Keratinocyte (primary cell): ENCODE results near the gene ZNF365. TPM values are rescaled to one million over a fixed set of nuclear protein-coding genes. Genes with fewer than 3 reads are reported as not detected.

Experiments
- DNase-seq: peaks from one replicate; pipeline ENCODE4 v3.0.0-alpha.2; 2011; ENCODE audit warnings: low read depth, missing footprints, low spot score
- FAIRE-seq: peaks from 2 replicates; lab custom pipeline; 2011; peaks lifted over from hg19 to GRCh38; lab: Jason Lieb, UNC
- H2AFZ ChIP-seq: 2 replicates; pipeline ENCODE4 v1.6.0; 2012; ENCODE audit warnings: low read length, control low read depth, inconsistent platforms; ENCODE audit not compliant: control insufficient read depth
- H3K27ac ChIP-seq: 2 replicates; pipeline ENCODE4 v1.5.1; 2011; ENCODE audit warnings: low read length; ENCODE audit not compliant: control insufficient read depth, insufficient read depth
- H3K27me3 ChIP-seq: 3 replicates; pipeline ENCODE4 v1.6.0; 2011; ENCODE audit warnings: low read length; ENCODE audit not compliant: control insufficient read depth, insufficient read depth; ENCODE audit errors: extremely low read depth
- H3K36me3 ChIP-seq, 2 experiments: 2 replicates in 1 of 2; 3 replicates in 1 of 2; pipeline ENCODE4 v1.5.1; 2011; ENCODE audit warnings: low read length in 2 of 2, mild to moderate bottlenecking in 1 of 2; ENCODE audit not compliant: control insufficient read depth in 2 of 2, insufficient read depth in 2 of 2; ENCODE audit errors: extremely low read depth in 1 of 2
- H3K4me1 ChIP-seq: 3 replicates; pipeline ENCODE4 v1.5.1; 2011; ENCODE audit warnings: low read length; ENCODE audit not compliant: control insufficient read depth, insufficient read depth; ENCODE audit errors: extremely low read depth
- H3K4me2 ChIP-seq: 3 replicates; pipeline ENCODE4 v1.6.0; 2011; ENCODE audit warnings: low read depth, low read length; ENCODE audit not compliant: control insufficient read depth, insufficient read depth; ENCODE audit errors: extremely low read depth
- H3K4me3 ChIP-seq, 3 experiments: fragments of 200-600 bp in 1 of 3; sonication (generic) in 1 of 3; 2 replicates in 2 of 3; 3 replicates in 1 of 3; pipeline ENCODE4 v1.5.1; 2011 to 2016; ENCODE audit warnings: low read length in 3 of 3, mild to moderate bottlenecking in 3 of 3, control low read depth in 2 of 3, inconsistent platforms in 1 of 3, low read depth in 1 of 3, mixed read lengths in 1 of 3, mixed run types in 1 of 3, moderate library complexity in 1 of 3; ENCODE audit not compliant: control insufficient read depth in 2 of 3, insufficient read depth in 2 of 3; ENCODE audit errors: extremely low read depth in 1 of 3
- H3K79me2 ChIP-seq: 2 replicates; pipeline ENCODE4 v1.6.0; 2012; ENCODE audit warnings: low read length; ENCODE audit not compliant: control insufficient read depth, insufficient read depth
- H3K9ac ChIP-seq: 3 replicates; pipeline ENCODE4 v1.6.0; 2011; ENCODE audit warnings: low read length; ENCODE audit not compliant: control insufficient read depth, insufficient read depth; ENCODE audit errors: extremely low read depth
- H3K9me1 ChIP-seq: 3 replicates; pipeline ENCODE4 v1.6.0; 2011; ENCODE audit warnings: low read length; ENCODE audit not compliant: control insufficient read depth, insufficient read depth; ENCODE audit errors: extremely low read depth
- H3K9me3 ChIP-seq: 2 replicates; pipeline ENCODE4 v1.5.1; 2012; ENCODE audit warnings: low read depth, low read length; ENCODE audit not compliant: control insufficient read depth
- H4K20me1 ChIP-seq: 3 replicates; pipeline ENCODE4 v1.6.0; 2011; ENCODE audit warnings: low read length; ENCODE audit not compliant: control insufficient read depth, insufficient read depth; ENCODE audit errors: extremely low read depth
- CTCF ChIP-seq, 3 experiments: IDR thresholded peaks in 1 of 3; conservative IDR thresholded peaks in 1 of 3; optimal IDR thresholded peaks in 1 of 3; 2 replicates in 2 of 3; 3 replicates in 1 of 3; pipeline versions ENCODE3 to v1.5.1; 2011; ENCODE audit warnings: low read length in 3 of 3, mild to moderate bottlenecking in 3 of 3, moderate library complexity in 2 of 3, control low read depth in 1 of 3, inconsistent platforms in 1 of 3; ENCODE audit not compliant: insufficient read depth in 2 of 3; ENCODE audit errors: extremely low read depth in 1 of 3
- EZH2 ChIP-seq: IDR thresholded peaks from one replicate; pipeline ENCODE4 v1.6.1; 2012; ENCODE audit warnings: inconsistent platforms, mild to moderate bottlenecking, low read length, moderate library complexity
- dilution Hi-C: fragments of 300-500 bp; cut with MboI; formaldehyde crosslinking; loops from one replicate; pipeline ENCODE4 v1.7.0; 2020; ENCODE audit warnings: low sequenced_read_pairs; ENCODE audit not compliant: extremely low pct_ligation_motif_present
- polyA plus RNA-seq, 5 experiments: library from polyadenylated mRNA; depleted of rRNA in 3 of 5; stranded (reverse) in 3 of 5; stranded (forward) in 1 of 5; unstranded in 1 of 5; fragments of >200 nt; gene quantifications; 1 replicate in 1 of 5; 2 replicates in 3 of 5; 3 replicates in 1 of 5; pipeline versions ENCODE4 v1.2.1 to v1.2.3, GENCODE V29; 2011 to 2012; ENCODE audit warnings: missing spikeins in 2 of 5, low read depth in 1 of 5, low replicate concordance in 1 of 5

The ZNF365 gene
- polyA plus RNA-seq, 1 donor (not counting 4 experiments of a cell fraction or from before 2014, with no cell fraction given), result 15.9 TPM

DNA sequence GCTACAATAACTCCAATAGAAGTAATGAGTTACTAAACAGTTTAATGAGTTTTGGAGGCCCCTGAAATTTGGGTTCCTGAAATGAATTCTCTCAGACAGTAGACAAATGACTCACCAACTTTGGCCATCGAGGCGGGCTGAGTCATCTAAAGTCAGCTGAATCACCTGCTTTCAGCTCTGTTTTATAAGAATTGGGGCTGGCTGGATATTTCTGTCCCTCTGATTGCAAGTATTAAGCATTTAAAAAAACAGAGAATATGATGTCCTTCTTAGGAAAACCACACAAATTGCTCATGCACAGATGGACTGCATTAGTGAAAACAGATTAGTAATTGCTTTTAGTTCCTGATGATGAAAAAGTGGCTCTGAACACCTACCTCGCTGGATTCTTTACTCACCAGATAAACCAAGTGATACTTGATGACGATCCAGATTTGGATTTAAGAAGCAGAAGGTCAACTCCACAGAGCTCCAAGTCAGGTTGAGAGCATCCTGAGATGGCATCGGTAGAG, 59.1 kb downstream of the ZNF365 start:
- peak overlapping the region; percentile 78 for H3K4me2 ChIP-seq
- H3K4me3 ChIP-seq, result no peak overlapping the region
- peak; percentile 75 for FAIRE-seq
- DNase-seq, result peak; percentile 53
- H3K4me1 ChIP-seq, result peaks cover 33% of the 10 kb centered on the region
- H3K36me3 ChIP-seq, result no peaks in the 10 kb centered on the region
- dilution Hi-C loops, result no loop called here
- H2AFZ ChIP-seq, result no peak overlapping the region
- no peaks in the 10 kb centered on the region for H4K20me1 ChIP-seq
- H3K27ac ChIP-seq, result peak overlapping the region; percentile 89
- H3K9me1 ChIP-seq, result no peaks in the 10 kb centered on the region
- no peaks in the 10 kb centered on the region for H3K79me2 ChIP-seq
- peak overlapping the region; percentile 67 for H3K9ac ChIP-seq
- H3K27me3 ChIP-seq, result no peaks in the 10 kb centered on the region
- no peaks in the 10 kb centered on the region for H3K9me3 ChIP-seq
- TF ChIP-seq CTCF (optimal IDR thresholded peaks at IDR 0.05 in 1 of 3, IDR thresholded peaks at IDR 0.05 in 1 of 3, conservative IDR thresholded peaks at IDR 0.05 in 1 of 3; ENCODE audit: extremely low read depth in 1 of 3, insufficient read depth in 2 of 3, low read length in 3 of 3) (no peak), EZH2 (no peak)

GRCh38 chr10:62433901-62434300, 59.7 kb downstream of the ZNF365 start:
- no peaks in the 10 kb centered on the region for H3K9me3 ChIP-seq
- no peaks in the 10 kb centered on the region for H3K9me1 ChIP-seq
- no peaks in the 10 kb centered on the region for H3K79me2 ChIP-seq
- H3K27ac ChIP-seq, result peak overlapping the region; percentile 89
- H3K27me3 ChIP-seq, result no peaks in the 10 kb centered on the region
- peak overlapping the region; percentile 55 for H2AFZ ChIP-seq
- H4K20me1 ChIP-seq, result no peaks in the 10 kb centered on the region
- FAIRE-seq (no peak), DNase-seq (no peak)
- dilution Hi-C loops, result no loop called here
- H3K4me1 ChIP-seq, result peaks cover 33% of the 10 kb centered on the region
- H3K4me2 ChIP-seq, result peak overlapping the region; percentile 78
- H3K4me3 ChIP-seq, result peak overlapping the region in 1 of 3 experiments; percentile 11
- no peaks in the 10 kb centered on the region for H3K36me3 ChIP-seq
- TF ChIP-seq CTCF (optimal IDR thresholded peaks at IDR 0.05 in 1 of 3, IDR thresholded peaks at IDR 0.05 in 1 of 3, conservative IDR thresholded peaks at IDR 0.05 in 1 of 3; ENCODE audit: extremely low read depth in 1 of 3, insufficient read depth in 2 of 3, low read length in 3 of 3), result no peak
- H3K9ac ChIP-seq, result peak overlapping the region; percentile 67
